ENCODE data around the gene DDX17. TPM values are rescaled to one million over a fixed set of nuclear protein-coding genes. Genes with fewer than 3 reads are reported as not detected.

Gene DDX17
- total and polyA plus RNA-seq, 9 of the 15 experiments (the other 6 are each of a cell fraction or from before 2014, with no cell fraction given): 17.6 to 421 (median 189) TPM

GRCh38 chr22:38467904-38468442 is 38.1 kb downstream of the DDX17 start, which contains the start of gene KDELR3 (continued):
- TF ChIP-seq FOXP4 (CRISPR knock-in tag; IDR thresholded peaks at IDR 0.05; ENCODE audit: borderline replicate concordance): no peak
- no peak for TF ChIP-seq NFRKB (IDR thresholded peaks at IDR 0.05; ENCODE audit: low read depth)
- TF ChIP-seq TSC22D4 (tag; IDR thresholded peaks at IDR 0.05): no peak
- TF ChIP-seq ZNF263 (CRISPR knock-in tag; IDR thresholded peaks at IDR 0.05; ENCODE audit: borderline replicate concordance): 0 out of 2 replicates have a peak, but pooled peaks have one; percentile 18
- TF ChIP-seq ZEB2 (IDR thresholded peaks at IDR 0.05): no peak
- TF ChIP-seq ELF2 (CRISPR knock-in tag; IDR thresholded peaks at IDR 0.05): no peak
- TF ChIP-seq ZNF77 (CRISPR knock-in tag; IDR thresholded peaks at IDR 0.05): no peak
- TF ChIP-seq YY1 (IDR thresholded peaks at IDR 0.05; ENCODE audit: borderline replicate concordance in 1 of 3, control insufficient read depth in 1 of 3, extremely low read depth in 1 of 3, insufficient read depth in 3 of 3, insufficient read length in 1 of 3, insufficient replicate concordance in 2 of 3, low read depth in 1 of 3, low read length in 2 of 3): peak in 1 of 3 experiments; percentile 53
- TF ChIP-seq MTA3 (IDR thresholded peaks at IDR 0.05; ENCODE audit: borderline replicate concordance): peak; percentile 63; the same call in 1 of the 2 replicates
- no peak for TF ChIP-seq ELF4 (CRISPR knock-in tag; IDR thresholded peaks at IDR 0.05)
- peak; percentile 49; the same call in 1 of the 2 replicates for TF ChIP-seq FOSL1 (tag; conservative IDR thresholded peaks at IDR 0.05)
- no peak for TF ChIP-seq MAFF (IDR thresholded peaks at IDR 0.05; ENCODE audit: low read length)
- TF ChIP-seq ETV5 (CRISPR knock-in tag; IDR thresholded peaks at IDR 0.05; ENCODE audit: low read depth): 0 out of 2 replicates have a peak, but pooled peaks have one; percentile 5
- no peak for TF ChIP-seq HNRNPL (IDR thresholded peaks at IDR 0.05; ENCODE audit: low read depth, low read length)
- peak; percentile 27; the same call in 1 of the 2 replicates for TF ChIP-seq ELF1 (tag; IDR thresholded peaks at IDR 0.05)
- TF ChIP-seq ZBTB12 (CRISPR knock-in tag; IDR thresholded peaks at IDR 0.05): 0 out of 2 replicates have a peak, but pooled peaks have one; percentile 28
- TF ChIP-seq PATZ1 (CRISPR knock-in tag; IDR thresholded peaks at IDR 0.05; ENCODE audit: borderline replicate concordance): no peak
- TF ChIP-seq KDM2B (CRISPR knock-in tag; IDR thresholded peaks at IDR 0.05): no peak
- TF ChIP-seq PREB (CRISPR knock-in tag; IDR thresholded peaks at IDR 0.05): no peak
- no peak for TF ChIP-seq SNRNP70 (optimal IDR thresholded peaks at IDR 0.05; ENCODE audit: low read depth, low read length)
- TF ChIP-seq MEIS2 (IDR thresholded peaks at IDR 0.05; ENCODE audit: partially characterized antibody): peak; percentile 5
